Stimulated activated CD4-positive, alpha-beta T cell treated with anti-CD3 and anti-CD28 coated beads, Interleukin-12 subunit alpha, Interleukin-12 subunit beta, amount 100 ng/mL, for 4 hours (primary cell): ENCODE data around the gene SAT1.

Experiments
- DNase-seq: peaks from one replicate; pipeline ENCODE4 v3.0.0-alpha.2; 2020

SAT1 gene

GRCh38 chrX:23811656-23812055 lies 28.7 kb downstream of the SAT1 start:
- DNase-seq = no peak

- no peak for DNase-seq
Observed at GRCh38 chrX:23813808-23814207, 30.8 kb downstream of the SAT1 start.

GRCh38 chrX:23815376-23815775 lies 32.4 kb downstream of the SAT1 start:
- no peak for DNase-seq

GRCh38 chrX:23816179-23816578 lies 33.2 kb downstream of the SAT1 start:
- DNase-seq = no peak

GRCh38 chrX:23817979-23818336 lies 35.0 kb downstream of the SAT1 start:
- no peak for DNase-seq

GRCh38 chrX:23819385-23820234 lies 36.6 kb downstream of the SAT1 start:
- DNase-seq = no peak

- DNase-seq = no peak
Observed at GRCh38 chrX:23820235-23820782, 37.3 kb downstream of the SAT1 start.

- DNase-seq = no peak
Observed at GRCh38 chrX:23821847-23822246, 38.9 kb downstream of the SAT1 start.

GRCh38 chrX:23822397-23822796 lies 39.4 kb downstream of the SAT1 start:
- no peak for DNase-seq

- no peak for DNase-seq
Observed at GRCh38 chrX:23822841-23823240, 39.9 kb downstream of the SAT1 start.

- DNase-seq = no peak
Observed at GRCh38 chrX:23825675-23826074, 42.7 kb downstream of the SAT1 start.

- DNase-seq = no peak
Observed at GRCh38 chrX:23826216-23826615, 43.2 kb downstream of the SAT1 start.

GRCh38 chrX:23826653-23827052 lies 43.7 kb downstream of the SAT1 start:
- no peak for DNase-seq

GRCh38 chrX:23828881-23829280 lies 45.9 kb downstream of the SAT1 start:
- no peak for DNase-seq

GRCh38 chrX:23832721-23833120 lies 49.7 kb downstream of the SAT1 start:
- no peak for DNase-seq
